ENCODE measurements around the gene ZNF326.

- no peak for TF ChIP-seq CTCF (IDR thresholded peaks at IDR 0.05)
- no peak for TF ChIP-seq POLR2A (IDR thresholded peaks at IDR 0.05)
Observed at GRCh38 chr1:89986020-89986419, 8.9 kb upstream of the ZNF326 start.

Measured in adrenal gland (tissue), 5 donors.